HG03520 (cell line): ENCODE results near the gene NAT9.

Experiments
- ATAC-seq: cut with Tn5 transposase; IDR thresholded peaks from one replicate; pipeline ENCODE4 v1.9.1; 2021; ENCODE audit warnings: mild to moderate bottlenecking, moderate library complexity; ENCODE audit not compliant: unreplicated experiment

Gene NAT9, protein sequence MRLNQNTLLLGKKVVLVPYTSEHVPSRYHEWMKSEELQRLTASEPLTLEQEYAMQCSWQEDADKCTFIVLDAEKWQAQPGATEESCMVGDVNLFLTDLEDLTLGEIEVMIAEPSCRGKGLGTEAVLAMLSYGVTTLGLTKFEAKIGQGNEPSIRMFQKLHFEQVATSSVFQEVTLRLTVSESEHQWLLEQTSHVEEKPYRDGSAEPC

GRCh38 chr17:74776044-74776962 is at the start of gene NAT9:
Gene NAT9, minus strand, starts transcription at chr17:74776345. Its CDS starts 647 bp downstream, at chr17:74775698.
- peak; percentile 65 for ATAC-seq

DNA sequence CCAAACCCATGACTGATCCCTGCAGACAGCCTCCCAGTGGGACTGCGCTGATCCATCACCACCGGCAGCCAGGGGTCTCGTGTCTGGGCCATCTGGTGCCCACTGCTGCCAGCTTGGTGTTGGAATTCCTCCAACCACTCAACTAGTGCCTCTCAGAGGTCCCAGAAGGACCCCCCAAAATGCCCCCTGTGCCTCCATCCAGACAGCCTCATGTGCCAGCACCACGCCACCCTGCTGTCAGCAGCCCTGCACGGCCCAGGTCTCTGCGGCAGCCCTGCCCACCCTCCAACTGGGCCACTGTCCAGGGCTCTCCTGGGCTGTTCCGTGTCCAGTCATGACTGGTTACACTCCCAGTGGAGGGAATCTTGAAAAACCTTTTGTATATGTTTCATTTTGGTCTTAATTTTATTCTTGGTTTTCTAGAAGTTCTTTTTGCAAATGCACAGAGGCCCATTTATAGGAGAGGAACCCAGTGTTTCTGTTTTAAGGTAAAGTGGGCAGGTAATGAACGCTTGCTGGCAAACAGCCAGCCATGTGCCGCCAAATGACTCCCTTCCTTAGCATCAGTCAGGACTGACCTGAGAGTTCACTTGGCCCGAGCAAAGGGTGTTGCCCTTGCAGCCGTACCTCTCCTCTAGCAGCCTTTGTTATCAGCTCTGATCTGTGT is 48.9 kb upstream of the NAT9 start:
- no peak for ATAC-seq

- ATAC-seq: no peak
These were observed 46.8 kb upstream of the NAT9 start for GRCh38 chr17:74822939-74823367.

GRCh38 chr17:74822335-74822938 is 46.3 kb upstream of the NAT9 start:
- no peak for ATAC-seq

DNA sequence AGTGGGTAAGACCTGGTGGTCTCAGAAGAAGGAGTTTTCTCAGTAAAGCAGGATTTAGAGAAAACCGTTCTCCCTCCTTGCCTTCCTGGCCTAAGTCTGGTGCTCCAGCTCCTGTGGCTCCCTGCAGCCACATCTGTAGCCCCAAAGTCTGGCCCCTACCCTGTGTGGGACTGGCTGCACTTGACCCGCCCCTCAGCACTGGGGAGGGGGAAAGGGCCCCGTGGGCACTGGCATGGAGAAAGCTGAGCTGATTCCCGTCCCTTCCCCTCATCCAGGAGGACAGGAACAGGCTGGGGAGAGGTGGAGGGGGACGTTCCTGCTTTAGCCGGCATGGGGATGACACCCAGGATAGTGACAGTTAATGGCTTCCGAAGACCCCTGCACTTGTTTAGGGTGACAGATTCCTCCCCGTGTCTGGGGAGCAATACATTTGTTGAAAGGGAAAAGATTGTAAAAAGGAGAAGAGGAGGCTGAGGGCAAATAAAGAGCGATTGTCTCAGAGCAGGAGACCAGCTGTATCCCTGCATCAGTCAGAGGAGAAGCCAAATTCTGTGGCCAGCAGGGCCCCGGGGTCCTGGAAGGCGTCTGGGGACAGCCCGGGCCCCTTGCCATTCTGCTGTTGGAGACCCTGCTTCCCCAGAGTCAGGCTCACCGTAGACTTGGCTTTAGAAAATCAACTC is 45.6 kb upstream of the NAT9 start:
- ATAC-seq: no peak

- no peak for ATAC-seq
These were observed 43.8 kb upstream of the NAT9 start for GRCh38 chr17:74819801-74820436.

DNA sequence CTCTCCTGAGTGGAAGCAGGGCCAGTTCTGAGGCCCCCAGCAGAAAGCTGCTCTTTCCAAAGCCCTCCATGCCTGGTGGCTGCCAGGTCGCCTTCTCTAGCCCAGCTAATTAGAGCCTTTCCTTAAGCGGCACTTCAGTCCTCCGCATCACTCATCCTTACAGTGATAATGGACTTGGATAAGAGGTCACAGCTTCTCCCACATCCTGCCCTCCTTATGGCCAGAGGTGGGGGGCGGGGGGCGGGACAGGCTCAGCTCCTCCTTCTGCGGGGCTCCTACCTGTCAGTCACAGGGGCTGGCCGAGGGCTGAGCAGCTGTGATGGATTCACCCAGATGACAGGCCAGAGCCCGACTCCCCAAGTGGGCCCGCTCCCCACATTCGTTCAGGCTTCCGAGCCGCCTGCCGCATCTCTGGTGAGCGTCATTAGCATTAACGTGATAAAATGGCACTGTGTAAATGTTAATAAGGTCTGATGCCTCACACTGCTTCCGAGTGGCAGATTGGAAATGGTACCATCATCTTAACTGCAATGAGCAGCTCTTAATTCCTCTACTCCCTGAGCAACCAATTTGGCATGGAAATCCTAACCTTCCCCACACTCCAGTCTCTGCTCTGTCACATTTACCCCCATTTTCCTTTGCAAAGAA is 42.3 kb upstream of the NAT9 start:
- ATAC-seq: no peak

- ATAC-seq: no peak
These were observed 40.9 kb upstream of the NAT9 start for GRCh38 chr17:74816905-74817620.

- ATAC-seq: no peak
These were observed 39.6 kb upstream of the NAT9 start for GRCh38 chr17:74815550-74816370.

DNA sequence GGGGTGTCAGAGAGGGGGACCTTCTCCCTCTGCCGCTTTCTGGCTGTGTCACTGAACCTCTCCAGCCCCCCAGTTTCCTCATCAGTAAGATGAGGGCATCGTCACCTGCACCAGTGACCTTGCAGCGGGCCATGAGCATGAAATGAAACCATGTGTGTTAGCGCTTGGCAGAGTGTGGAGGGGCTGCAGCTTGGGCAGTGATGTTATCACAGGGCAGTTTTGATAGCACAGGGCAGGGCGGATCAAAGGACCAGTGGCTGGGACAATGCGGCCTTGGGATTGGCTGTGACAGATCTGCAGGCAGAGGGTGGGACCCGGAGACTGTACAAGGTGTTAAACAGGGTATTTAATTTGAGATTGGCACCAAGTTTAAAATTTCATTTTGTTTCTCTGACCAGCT is 38.9 kb upstream of the NAT9 start:
- no peak for ATAC-seq

DNA sequence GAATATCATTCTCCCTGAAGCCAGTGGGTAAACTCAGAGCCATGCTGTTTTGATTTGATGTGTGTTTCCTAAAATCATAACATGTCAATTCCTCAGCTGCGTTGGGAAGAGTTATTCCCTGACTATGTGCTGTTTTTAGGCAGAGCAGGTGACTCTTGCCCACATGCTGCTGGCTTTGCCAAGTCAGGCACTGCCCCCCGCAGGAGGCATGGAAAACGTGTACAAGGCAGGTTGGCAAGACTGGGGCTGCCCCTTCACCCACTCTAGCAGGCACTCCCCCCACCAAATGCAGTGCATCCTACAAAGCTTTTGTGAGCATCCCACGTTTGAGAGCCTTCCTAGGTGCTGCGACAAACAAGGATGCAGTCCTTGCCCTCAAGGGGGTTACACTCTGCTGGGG is 38.3 kb upstream of the NAT9 start:
- ATAC-seq: no peak

DNA sequence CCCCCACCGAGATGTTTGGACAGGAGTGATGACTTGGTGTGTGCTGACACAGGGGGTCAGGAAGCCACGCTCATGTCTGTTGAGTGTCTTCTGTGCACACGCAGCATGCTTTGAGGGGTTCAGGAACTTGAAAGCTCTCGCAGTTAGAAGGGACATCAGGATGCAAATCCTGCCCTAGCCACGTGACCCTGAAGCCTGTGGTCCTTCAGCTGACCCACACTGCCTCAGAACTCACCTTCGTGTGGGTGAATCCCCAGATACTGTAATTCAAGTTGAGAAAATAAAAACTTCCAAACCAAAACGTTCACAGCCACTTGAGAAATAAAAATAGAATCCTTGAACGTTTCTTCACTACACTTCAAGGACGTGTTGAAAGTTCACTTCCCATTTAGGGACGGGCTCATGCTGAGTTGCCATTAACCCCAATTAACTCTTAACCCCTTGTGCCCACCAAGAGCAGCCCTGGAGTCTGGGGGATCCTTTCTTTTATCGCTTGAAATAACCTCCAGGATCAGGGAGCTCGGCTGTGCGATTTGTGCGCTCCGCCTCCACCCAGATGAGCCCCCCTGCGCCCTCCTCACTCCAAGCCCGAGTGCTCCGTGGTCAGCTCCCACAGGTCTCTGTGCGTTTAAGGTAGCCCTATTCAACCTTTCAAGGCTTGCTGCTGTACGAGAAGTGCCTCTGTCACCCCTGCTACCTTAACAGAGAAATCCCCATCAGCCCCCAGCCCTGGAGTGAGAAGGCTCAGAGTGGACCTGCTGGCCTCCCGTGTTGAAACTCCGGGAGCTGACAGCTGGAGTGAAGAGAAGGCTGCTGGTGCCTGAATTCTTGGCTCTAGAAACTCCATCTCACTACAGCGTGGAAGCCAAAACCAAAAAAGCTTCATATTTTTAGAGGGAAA is 36.2 kb upstream of the NAT9 start:
- no peak for ATAC-seq

DNA sequence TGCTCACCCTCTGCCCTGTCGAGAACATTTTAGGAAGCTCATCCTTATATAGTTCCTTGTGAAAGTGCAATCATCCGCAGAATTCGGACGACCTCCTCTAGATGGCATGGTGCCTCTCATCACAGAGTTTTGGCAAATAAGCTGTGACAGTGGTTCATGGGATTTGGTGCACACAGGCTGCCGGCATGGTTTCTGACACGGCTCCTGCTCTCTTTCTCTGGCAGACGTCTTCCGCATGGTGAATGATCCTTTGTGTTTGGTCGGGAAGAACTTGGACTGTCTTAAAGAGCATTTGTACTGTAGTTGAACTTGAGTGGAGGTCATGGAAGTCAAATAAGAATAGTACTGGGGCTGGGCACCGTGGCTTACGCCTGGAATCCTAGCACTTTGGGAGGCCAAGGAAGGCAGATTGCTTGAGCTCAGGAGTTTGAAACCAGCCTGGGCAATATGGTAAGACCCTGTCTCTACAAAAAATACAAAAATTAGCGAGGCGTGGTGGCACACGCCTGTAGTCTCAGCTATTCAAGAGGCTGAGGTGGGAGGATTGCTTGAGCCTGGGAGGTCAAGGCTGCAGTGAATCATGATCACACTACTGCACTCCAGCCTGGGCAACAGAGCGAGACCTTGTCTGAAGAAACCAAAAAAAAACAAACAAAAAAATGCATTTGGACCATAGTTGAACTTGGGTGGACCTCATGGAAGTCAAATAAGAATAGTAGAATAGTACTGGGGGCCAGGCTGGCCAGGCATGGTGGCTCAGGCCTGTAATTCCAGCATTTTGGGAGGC is 34.7 kb upstream of the NAT9 start:
- no peak for ATAC-seq

DNA sequence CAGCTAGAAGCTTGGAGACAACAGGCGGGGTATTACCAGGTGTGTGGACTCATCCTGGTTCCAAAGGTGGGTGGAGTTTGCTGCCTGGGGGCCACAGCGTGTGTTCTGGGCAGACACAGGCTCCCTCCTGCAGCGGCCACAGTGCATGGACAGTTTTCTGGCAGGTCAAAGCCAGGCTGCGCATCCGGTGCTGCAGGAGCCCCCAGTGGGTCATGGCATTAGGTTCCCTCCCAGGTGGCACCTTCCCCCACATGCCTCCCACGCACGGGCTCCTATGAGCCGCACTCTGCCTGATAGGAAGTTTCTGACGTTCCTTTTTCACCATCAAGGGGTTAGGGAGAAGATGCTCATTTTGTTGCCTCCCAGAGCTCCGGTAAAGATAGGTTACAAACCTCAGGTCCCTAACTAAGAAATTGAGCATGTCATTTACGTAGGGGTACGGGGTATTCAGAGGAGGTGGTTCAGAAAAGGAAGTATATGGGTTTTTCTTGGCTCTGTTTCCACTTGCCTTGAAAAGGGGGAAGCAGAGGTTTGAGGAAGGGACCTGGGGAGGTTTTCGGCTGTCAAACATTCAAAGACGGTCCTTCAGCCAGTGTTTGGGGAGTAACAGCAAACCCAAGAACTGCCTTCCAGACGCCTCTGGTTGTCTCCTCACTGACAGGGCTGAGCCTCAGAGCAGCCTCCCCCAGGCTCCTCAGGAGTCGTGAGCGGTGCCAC is 32.7 kb upstream of the NAT9 start:
- no peak for ATAC-seq

DNA sequence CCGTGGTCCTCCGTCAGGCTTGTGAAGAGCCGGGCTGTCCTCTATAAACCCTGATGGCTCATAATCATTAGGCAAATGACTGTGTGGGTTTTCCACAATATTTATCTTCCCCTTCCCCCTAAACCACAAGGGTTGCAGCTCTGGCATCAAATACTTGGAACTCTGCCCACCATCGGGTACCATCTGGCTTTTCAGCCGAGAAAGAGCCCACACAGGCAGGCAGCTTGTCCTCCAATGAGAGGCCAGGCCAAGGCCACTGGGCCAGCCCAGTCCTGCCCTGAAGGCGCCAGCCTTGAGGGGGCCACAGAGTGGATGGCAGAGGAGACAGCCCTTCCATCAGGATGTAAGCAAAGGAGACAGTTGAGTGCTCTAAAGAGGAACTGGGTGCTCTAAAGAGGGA is 31.8 kb upstream of the NAT9 start:
- no peak for ATAC-seq

- ATAC-seq: no peak
These were observed 31.3 kb upstream of the NAT9 start for GRCh38 chr17:74807441-74807840.
